Adipocyte (in vitro differentiated cells): Measurements from ENCODE around the gene PNMA1.
"Not testable (repeated sequence)": the region's sequence is repeated elsewhere in the genome, so short reads cannot be mapped to it uniquely, and the experiment has no call there.

Experiments
- DNase-seq: peaks from one replicate; pipeline ENCODE4 v3.0.0-alpha.2; 2015; ENCODE audit warnings: low read depth
- H3K27me3 ChIP-seq: replicated peaks from 2 replicates; pipeline ENCODE4 v1.7.0; 2013; ENCODE audit warnings: mild to moderate bottlenecking, low read length, moderate library complexity; ENCODE audit not compliant: control insufficient read depth, insufficient read depth
- H3K36me3 ChIP-seq: 2 replicates; pipeline ENCODE4 v1.7.0; 2013; ENCODE audit warnings: low read length, mild to moderate bottlenecking, moderate library complexity; ENCODE audit not compliant: control insufficient read depth, insufficient read depth, severe bottlenecking
- H3K4me1 ChIP-seq: 2 replicates; pipeline ENCODE4 v1.7.0; 2013; ENCODE audit warnings: mild to moderate bottlenecking, low read length, moderate library complexity; ENCODE audit not compliant: control insufficient read depth, insufficient read depth
- H3K4me3 ChIP-seq: 2 replicates; pipeline ENCODE4 v1.7.0; 2013; ENCODE audit warnings: mild to moderate bottlenecking, low read length, moderate library complexity
- H3K9ac ChIP-seq: 2 replicates; pipeline ENCODE4 v1.7.0; 2013; ENCODE audit warnings: mild to moderate bottlenecking, low read length, moderate library complexity
- H3K9me3 ChIP-seq: 2 replicates; pipeline ENCODE4 v1.7.0; 2013; ENCODE audit warnings: mild to moderate bottlenecking, low read length, moderate library complexity; ENCODE audit not compliant: control insufficient read depth

The PNMA1 gene

DNA sequence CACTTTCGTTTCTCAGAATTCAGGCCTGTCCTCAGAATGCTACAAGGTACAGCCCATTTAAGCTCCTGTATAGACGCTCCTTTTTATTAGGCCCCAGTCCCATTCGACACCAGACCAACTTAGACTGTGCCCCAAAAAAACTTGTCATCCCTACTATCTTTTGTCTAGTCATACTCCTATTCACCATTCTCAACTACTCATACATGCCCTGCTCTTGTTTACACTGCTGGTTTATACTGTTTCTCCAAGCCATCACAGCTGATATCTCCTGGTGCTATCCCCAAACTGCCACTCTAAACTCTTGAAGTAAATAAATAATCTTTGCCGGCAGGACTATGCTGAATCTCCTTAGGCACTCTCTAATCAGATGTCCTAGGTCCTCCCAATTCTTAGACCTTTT, 6.1 kb downstream of the PNMA1 start:
- not testable (repeated sequence) for H3K9me3 ChIP-seq, H3K36me3 ChIP-seq, H3K9ac ChIP-seq, H3K4me3 ChIP-seq, DNase-seq, H3K27me3 ChIP-seq
- H3K4me1 ChIP-seq = peaks cover 11% of the 10 kb centered on the region

DNA sequence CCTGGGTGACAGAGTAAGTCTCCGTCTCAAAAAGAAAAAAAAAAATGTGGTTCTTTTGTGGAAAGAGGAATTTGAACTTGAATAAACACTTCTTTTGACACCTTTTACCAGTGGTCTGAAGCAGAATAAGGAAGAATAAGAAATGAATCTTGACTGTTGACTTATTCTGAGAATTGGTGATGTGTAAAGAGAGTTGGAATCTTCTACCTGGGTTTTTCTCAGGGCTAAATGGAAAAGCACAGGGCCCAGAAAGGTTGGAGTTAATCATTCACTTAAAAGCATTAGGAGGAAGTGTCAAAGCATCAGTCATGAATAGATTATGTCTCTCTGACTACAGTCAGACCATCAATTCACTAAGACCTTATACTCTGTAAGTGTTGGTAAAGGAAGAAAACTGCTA, 13.9 kb downstream of the PNMA1 start:
- no peaks in the 10 kb centered on the region for H3K9me3 ChIP-seq
- no peak overlapping the region for H3K9ac ChIP-seq
- H3K4me3 ChIP-seq = no peak overlapping the region
- no peak for DNase-seq
- no peaks in the 10 kb centered on the region for H3K27me3 ChIP-seq
- H3K36me3 ChIP-seq = no peaks in the 10 kb centered on the region
- peaks cover 20% of the 10 kb centered on the region for H3K4me1 ChIP-seq

DNA sequence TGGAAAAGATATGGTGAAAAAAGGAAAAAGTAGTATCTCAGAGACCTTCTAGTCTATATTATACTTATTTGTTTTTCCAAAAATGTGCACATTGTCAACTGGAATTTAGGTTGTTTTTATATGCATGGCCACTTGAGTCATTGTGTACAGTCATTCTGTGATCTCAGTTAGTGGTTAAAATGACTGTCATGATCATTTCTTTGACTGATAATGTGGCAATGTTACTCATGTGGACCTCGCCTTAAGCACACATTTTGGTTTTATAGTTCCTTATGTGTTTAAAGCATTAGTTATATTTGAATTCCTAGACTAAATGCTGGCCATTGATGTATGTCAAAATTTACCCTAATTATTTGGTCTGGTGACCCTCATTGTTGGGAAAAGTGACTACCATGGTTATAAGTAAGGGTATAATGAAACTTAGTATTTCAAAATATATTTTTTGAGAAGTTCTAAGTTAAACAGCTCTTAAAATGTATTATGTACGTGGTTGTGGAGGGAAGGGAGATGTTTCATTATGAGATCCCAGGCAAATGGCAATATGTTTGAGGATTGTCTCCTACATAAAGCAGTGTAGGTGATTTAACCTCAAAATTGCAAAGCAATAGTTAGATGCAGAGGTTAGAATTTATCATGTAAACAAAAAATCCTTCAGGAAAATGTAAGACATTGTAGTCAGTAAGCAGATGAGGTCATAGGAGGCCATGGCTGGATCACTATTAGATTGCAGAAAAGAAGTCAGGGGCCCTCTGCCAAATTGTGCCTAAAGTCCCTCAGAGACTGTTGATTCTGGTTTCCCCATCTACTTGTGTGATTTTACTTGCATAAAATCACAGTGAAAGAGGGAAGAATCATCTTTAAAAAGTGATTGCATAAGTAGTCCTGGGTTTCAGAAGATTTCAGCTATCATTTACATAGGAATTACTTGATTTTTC, 17.5 kb downstream of the PNMA1 start:
- H3K9me3 ChIP-seq = no peaks in the 10 kb centered on the region
- peaks cover 8% of the 10 kb centered on the region for H3K36me3 ChIP-seq
- no peaks in the 10 kb centered on the region for H3K27me3 ChIP-seq
- H3K9ac ChIP-seq = peak overlapping the region; percentile 43
- peak overlapping the region; percentile 28 for H3K4me3 ChIP-seq
- peaks cover 20% of the 10 kb centered on the region for H3K4me1 ChIP-seq
- peak; percentile 49 for DNase-seq

DNA sequence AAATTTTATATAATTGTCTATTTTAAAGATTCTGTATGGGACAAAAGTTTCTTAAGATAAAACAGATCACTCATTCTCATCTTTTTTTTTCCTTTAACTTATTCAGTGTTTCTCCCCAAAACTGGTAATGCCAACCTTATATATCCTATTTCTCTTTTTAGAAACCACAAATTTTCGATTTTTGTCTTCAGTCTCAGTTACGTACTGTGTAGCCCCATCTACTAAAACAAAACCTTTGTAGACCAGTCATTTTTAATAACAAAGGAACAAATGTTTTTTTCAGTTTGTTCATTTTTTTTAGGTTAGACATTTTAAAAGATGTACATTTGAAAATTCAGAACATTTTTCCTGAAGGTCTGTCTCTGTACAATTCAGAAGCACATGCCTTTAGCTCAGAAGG, 18.2 kb downstream of the PNMA1 start:
- H3K4me3 ChIP-seq = peak overlapping the region; percentile 28
- H3K9ac ChIP-seq = no peak overlapping the region
- no peak for DNase-seq
- H3K4me1 ChIP-seq = peaks cover 14% of the 10 kb centered on the region
- H3K36me3 ChIP-seq = peaks cover 9% of the 10 kb centered on the region
- no peaks in the 10 kb centered on the region for H3K9me3 ChIP-seq
- H3K27me3 ChIP-seq = no peaks in the 10 kb centered on the region

DNA sequence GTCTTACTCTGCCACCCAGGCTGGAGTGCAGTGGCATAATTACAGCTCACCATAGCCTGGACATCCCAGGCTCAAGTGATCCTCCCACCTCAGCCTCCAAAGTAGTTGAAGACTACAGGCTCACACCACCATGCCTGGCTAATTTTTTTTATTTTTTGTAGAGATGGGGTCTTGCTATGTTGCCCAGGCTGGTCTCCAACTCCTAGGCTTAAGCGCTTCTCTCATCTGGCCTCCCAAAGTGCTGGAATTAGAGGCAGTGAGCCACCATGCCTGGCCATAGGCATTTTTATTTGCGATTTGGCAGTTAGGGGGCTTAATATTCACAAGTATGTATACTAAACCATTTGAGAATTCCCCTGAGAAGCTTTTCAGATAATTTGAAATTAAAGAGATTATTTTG, 19.1 kb downstream of the PNMA1 start:
- H3K36me3 ChIP-seq = peaks cover 15% of the 10 kb centered on the region
- H3K9ac ChIP-seq = no peak overlapping the region
- no peak for DNase-seq
- peaks cover 14% of the 10 kb centered on the region for H3K4me1 ChIP-seq
- no peak overlapping the region for H3K4me3 ChIP-seq
- H3K27me3 ChIP-seq = no peaks in the 10 kb centered on the region
- H3K9me3 ChIP-seq = no peaks in the 10 kb centered on the region

DNA sequence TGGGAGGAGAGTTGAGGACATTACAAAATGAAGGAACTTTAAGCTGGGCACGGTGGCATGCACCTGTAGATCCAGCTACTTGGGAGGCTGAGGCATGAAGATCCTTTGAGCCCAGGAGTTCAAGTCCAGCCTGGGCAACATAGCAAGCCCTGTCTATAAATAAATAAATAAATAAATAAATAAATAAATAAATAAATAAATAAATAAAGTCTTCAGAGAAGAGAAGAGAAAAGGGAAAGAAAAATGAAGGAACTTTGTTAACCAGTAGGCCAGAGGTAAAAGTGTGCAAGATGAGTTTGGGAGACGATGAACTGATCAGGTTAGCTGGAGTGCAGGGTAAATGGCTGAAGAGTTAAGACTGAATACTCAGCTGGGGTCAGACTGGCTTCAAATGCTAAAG, 20.1 kb downstream of the PNMA1 start:
- no peak overlapping the region for H3K9ac ChIP-seq
- no peak overlapping the region for H3K4me3 ChIP-seq
- peaks cover 19% of the 10 kb centered on the region for H3K36me3 ChIP-seq
- H3K4me1 ChIP-seq = peaks cover 14% of the 10 kb centered on the region
- no peaks in the 10 kb centered on the region for H3K27me3 ChIP-seq
- DNase-seq = no peak
- no peaks in the 10 kb centered on the region for H3K9me3 ChIP-seq

DNA sequence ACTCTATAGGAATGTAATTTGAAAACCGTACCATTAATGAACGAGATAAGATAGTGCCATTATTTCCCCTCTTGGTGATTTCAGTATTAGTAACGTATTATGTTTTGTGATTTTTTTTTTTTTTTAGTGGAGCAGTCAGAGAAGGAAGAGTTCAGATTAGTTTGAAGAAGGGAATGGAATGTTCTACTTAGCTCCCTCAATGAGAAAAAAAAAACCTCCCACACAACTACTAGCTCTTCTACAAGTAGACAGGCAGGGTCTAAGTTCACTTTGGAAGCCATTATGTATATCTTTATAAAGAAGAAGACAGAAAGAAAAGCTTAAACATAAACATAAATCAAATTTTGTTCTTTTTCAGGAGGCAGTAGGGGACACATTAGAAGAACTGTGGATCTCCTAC, 27.3 kb downstream of the PNMA1 start:
- Histone ChIP-seq H3K9me3 (no peaks in the 10 kb centered on the region), H3K36me3 (peaks cover 14% of the 10 kb centered on the region), H3K9ac (no peak overlapping the region), H3K4me3 (no peak overlapping the region), H3K4me1 (peaks cover 10% of the 10 kb centered on the region), H3K27me3 (no peaks in the 10 kb centered on the region)
- DNase-seq = peak; percentile 34

DNA sequence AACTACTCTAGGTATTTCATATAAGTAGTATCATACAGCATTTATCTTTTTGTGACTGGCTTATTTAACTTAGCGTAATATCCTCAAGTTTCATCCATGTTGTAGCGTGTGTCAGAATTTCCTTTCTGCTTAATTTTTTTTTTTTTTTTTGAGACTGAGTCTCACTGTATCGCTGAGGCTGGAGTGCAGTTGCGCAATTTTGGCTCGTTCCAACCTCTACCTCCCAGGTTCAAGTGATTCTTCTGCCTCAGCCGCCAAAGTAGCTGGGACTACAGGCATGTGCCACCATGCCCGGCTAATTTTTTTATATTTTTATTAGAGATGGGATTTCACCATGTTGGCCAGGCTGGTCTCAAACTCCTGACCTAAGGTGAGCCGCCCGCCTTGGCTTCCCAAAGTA, 28.9 kb downstream of the PNMA1 start:
- Histone ChIP-seq H3K4me1 (peaks cover 10% of the 10 kb centered on the region), H3K27me3 (no peaks in the 10 kb centered on the region), H3K36me3 (peaks cover 7% of the 10 kb centered on the region), H3K4me3 (no peak overlapping the region), H3K9me3 (no peaks in the 10 kb centered on the region), H3K9ac (no peak overlapping the region)
- no peak for DNase-seq

DNA sequence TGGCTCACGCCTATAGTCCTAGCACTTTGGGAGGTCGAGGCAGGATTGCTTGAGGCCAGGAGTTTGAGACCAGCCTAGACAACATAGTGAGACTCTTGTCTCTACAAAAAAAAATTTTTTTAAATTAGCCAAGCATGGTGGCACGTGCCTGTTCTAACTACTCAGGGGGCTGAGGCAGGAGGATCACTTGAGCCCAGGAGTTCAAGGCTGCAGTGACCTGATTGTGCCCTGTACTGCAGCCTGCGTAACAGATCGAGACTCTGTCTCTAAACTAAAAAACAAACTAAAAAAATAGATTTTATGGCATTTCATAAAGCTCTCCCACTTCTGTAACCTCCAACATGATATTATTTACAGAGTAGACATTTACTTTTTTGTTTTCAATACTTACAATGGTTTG, 29.6 kb downstream of the PNMA1 start:
- Histone ChIP-seq H3K4me1 (peaks cover 10% of the 10 kb centered on the region), H3K4me3 (no peak overlapping the region), H3K36me3 (peaks cover 7% of the 10 kb centered on the region), H3K9me3 (no peaks in the 10 kb centered on the region), H3K9ac (no peak overlapping the region), H3K27me3 (no peaks in the 10 kb centered on the region)
- DNase-seq = no peak

DNA sequence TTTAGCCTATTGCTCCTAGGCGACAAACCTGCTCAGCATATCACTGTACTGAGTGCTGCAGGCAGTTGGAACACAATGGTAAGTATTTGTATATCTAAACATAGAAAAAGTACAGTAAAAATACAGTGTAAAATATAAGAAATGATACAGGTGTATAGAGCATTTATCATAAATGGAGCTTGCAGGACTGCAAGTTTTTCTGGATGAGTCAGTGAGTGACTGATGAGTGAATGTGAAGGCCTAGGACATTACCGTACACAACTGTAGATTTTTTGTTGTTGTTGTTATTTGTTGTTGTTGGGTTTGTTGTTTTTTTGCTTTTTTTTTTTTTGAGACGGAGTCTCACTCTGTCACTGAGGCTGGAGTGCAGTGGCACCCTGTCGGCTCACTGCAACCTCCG, 33.4 kb downstream of the PNMA1 start:
- Histone ChIP-seq H3K9me3 (no peaks in the 10 kb centered on the region), H3K27me3 (no peaks in the 10 kb centered on the region), H3K36me3 (peaks cover 4% of the 10 kb centered on the region), H3K9ac (no peak overlapping the region), H3K4me1 (no peaks in the 10 kb centered on the region), H3K4me3 (no peak overlapping the region)
- DNase-seq = no peak

DNA sequence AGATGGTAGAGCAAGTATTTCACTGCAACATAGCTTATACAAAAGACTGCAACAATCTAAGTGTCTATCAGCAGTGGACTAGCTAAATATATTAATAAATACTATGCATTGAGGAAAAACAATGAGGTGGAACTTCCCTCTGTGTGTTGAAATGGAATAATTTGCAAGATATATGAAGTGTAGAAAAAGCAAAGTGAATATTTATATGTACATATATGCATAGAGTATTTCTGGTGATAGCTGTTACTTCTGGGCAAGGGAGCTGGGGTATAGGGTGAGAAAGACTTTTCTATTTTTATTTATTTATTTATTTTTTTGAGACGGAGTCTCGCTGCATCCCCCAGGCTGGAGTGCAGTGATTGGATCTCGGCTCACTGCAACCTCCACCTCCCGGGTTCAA, 35.5 kb downstream of the PNMA1 start:
- no peak for DNase-seq

DNA sequence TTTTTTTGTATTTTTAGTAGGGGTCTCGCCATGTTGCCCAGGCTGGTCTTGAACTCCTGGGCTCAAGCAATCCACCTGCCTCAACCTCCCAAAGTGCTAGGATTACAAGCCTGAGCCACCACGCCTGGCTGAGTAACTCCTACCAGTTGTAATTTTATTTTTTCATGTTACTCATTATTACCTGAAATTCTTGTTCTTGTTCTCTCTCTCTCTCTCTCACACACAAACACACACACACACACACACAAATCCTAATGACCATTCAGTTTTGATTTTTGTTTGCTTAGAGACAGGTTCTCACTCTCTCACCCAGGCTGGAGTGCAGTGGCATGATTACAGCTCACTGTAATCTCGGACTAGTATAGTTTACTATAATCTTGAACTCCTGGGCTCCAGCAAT, 39.2 kb downstream of the PNMA1 start:
- H3K36me3 ChIP-seq = peaks cover 5% of the 10 kb centered on the region
- H3K9ac ChIP-seq = no peak overlapping the region

More for the DNA sequence above, 35.5 kb downstream of the PNMA1 start:
- no peaks in the 10 kb centered on the region for H3K9me3 ChIP-seq
- H3K27me3 ChIP-seq = no peaks in the 10 kb centered on the region
- H3K9ac ChIP-seq = no peak overlapping the region
- H3K4me3 ChIP-seq = no peak overlapping the region
- no peaks in the 10 kb centered on the region for H3K36me3 ChIP-seq
- H3K4me1 ChIP-seq = no peaks in the 10 kb centered on the region

More for the DNA sequence above, 39.2 kb downstream of the PNMA1 start:
- Histone ChIP-seq H3K4me1 (no peaks in the 10 kb centered on the region), H3K4me3 (no peak overlapping the region), H3K9me3 (no peaks in the 10 kb centered on the region), H3K27me3 (no peaks in the 10 kb centered on the region)
- no peak for DNase-seq
